CD14-positive monocyte (primary cell): Measurements from ENCODE around the gene ARHGAP15. TPM values are rescaled to one million over a fixed set of nuclear protein-coding genes. Genes with fewer than 3 reads are reported as not detected.

Experiments
- DNase-seq, 3 donors: peaks; one replicate each; pipeline ENCODE4 v3.0.0-alpha.2; 2011 to 2022
- H2AFZ ChIP-seq: 2 replicates; pipeline ENCODE4 v1.6.0; 2012; ENCODE audit warnings: mild to moderate bottlenecking, low read depth, low read length, inconsistent platforms; ENCODE audit not compliant: insufficient read depth, poor library complexity, severe bottlenecking
- H3K27ac ChIP-seq, 2 donors: 1 replicate in 1 of 2; 2 replicates in 1 of 2; pipeline ENCODE4 v1.5.1; 2012 to 2013; ENCODE audit warnings: low read length in 2 of 2, control low read depth in 1 of 2, inconsistent platforms in 1 of 2, low read depth in 1 of 2, mild to moderate bottlenecking in 1 of 2
- H3K27me3 ChIP-seq, 2 donors: one replicate each; pipeline versions ENCODE4 v1.6.0 to v1.6.1; 2011 to 2013; ENCODE audit warnings: low read length in 2 of 2; ENCODE audit not compliant: control insufficient read depth in 2 of 2, insufficient read depth in 2 of 2
- H3K36me3 ChIP-seq, 2 donors: replicated peaks in 1 of 2; 1 replicate in 1 of 2; 2 replicates in 1 of 2; pipeline versions ENCODE4 v1.5.1 to v1.6.1; 2012 to 2013; ENCODE audit warnings: low read length in 2 of 2, control low read depth in 1 of 2, inconsistent platforms in 1 of 2, mild to moderate bottlenecking in 1 of 2; ENCODE audit not compliant: insufficient read depth in 2 of 2, control insufficient read depth in 1 of 2
- H3K4me1 ChIP-seq, 2 donors: 1 replicate in 1 of 2; 2 replicates in 1 of 2; pipeline versions ENCODE4 v1.5.1 to v1.6.1; 2012 to 2013; ENCODE audit warnings: low read length in 2 of 2, control low read depth in 1 of 2, inconsistent platforms in 1 of 2, mild to moderate bottlenecking in 1 of 2, moderate library complexity in 1 of 2; ENCODE audit not compliant: insufficient read depth in 2 of 2, control insufficient read depth in 1 of 2
- H3K4me2 ChIP-seq: replicated peaks from 2 replicates; pipeline ENCODE3; 2012; ENCODE audit warnings: low read length, moderate library complexity, mild to moderate bottlenecking; ENCODE audit not compliant: poor library complexity, severe bottlenecking; ENCODE audit errors: extremely low read depth
- H3K4me3 ChIP-seq, 3 experiments: fragments of 200-600 bp in 1 of 3; sonication (generic) in 1 of 3; replicated peaks in 1 of 3; 1 replicate in 2 of 3; 2 replicates in 1 of 3; pipeline ENCODE4 v1.5.1; 2011 to 2013; ENCODE audit warnings: low read length in 3 of 3, mild to moderate bottlenecking in 3 of 3, control low read depth in 2 of 3, low read depth in 2 of 3, inconsistent platforms in 1 of 3, moderate library complexity in 1 of 3
- H3K79me2 ChIP-seq: 2 replicates; pipeline ENCODE4 v1.6.0; 2012; ENCODE audit warnings: mild to moderate bottlenecking, control low read depth, inconsistent platforms, low read length, moderate library complexity; ENCODE audit not compliant: insufficient read depth
- H3K9ac ChIP-seq: 2 replicates; pipeline ENCODE4 v1.6.0; 2017; ENCODE audit warnings: low read length, mild to moderate bottlenecking; ENCODE audit not compliant: insufficient read depth, poor library complexity, severe bottlenecking
- H3K9me3 ChIP-seq, 2 donors: replicated peaks in 1 of 2; 1 replicate in 1 of 2; 2 replicates in 1 of 2; pipeline versions ENCODE4 v1.5.1 to v1.6.1; 2012 to 2013; ENCODE audit warnings: low read length in 2 of 2, control low read depth in 1 of 2; ENCODE audit not compliant: control insufficient read depth in 1 of 2, insufficient read depth in 1 of 2
- H4K20me1 ChIP-seq: 2 replicates; pipeline ENCODE4 v1.6.0; 2012; ENCODE audit warnings: mild to moderate bottlenecking, low read length, control low read depth, moderate library complexity; ENCODE audit not compliant: insufficient read depth
- H3K27ac Mint-ChIP-seq, 7 donors: one replicate each; pipeline ENCODE4 v1.8.0; 2020; ENCODE audit warnings: mild to moderate bottlenecking in 7 of 7, mixed read lengths in 7 of 7, moderate library complexity in 6 of 7, inconsistent platforms in 2 of 7
- H3K27me3 Mint-ChIP-seq, 3 donors: one replicate each; pipeline ENCODE4 v1.8.0; 2021 to 2022; ENCODE audit warnings: low read depth in 3 of 3, mild to moderate bottlenecking in 3 of 3, mixed read lengths in 3 of 3, moderate library complexity in 3 of 3, inconsistent platforms in 1 of 3
- H3K36me3 Mint-ChIP-seq, 2 donors: one replicate each; pipeline ENCODE4 v1.8.0; 2020; ENCODE audit warnings: mixed read lengths in 2 of 2, inconsistent platforms in 1 of 2, mild to moderate bottlenecking in 1 of 2
- H3K4me1 Mint-ChIP-seq: one replicate; pipeline ENCODE4 v1.8.0; 2020; ENCODE audit warnings: mild to moderate bottlenecking, mixed read lengths
- H3K4me3 Mint-ChIP-seq, 2 donors: one replicate each; pipeline ENCODE4 v1.8.0; 2020; ENCODE audit warnings: mild to moderate bottlenecking in 2 of 2, mixed read lengths in 2 of 2, moderate library complexity in 1 of 2
- H3K9me3 Mint-ChIP-seq, 7 donors: one replicate each; pipeline ENCODE4 v1.8.0; 2020 to 2022; ENCODE audit warnings: mixed read lengths in 7 of 7, mild to moderate bottlenecking in 6 of 7, moderate library complexity in 6 of 7, inconsistent platforms in 2 of 7
- WGBS: methylation state at CpG from one replicate; pipeline ENCODE4 v1.1.5; 2013; ENCODE audit warnings: missing lambda C conversion rate; ENCODE audit not compliant: insufficient coverage; 5-methylcytosine and 5-hydroxymethylcytosine counted together
- intact Hi-C, 2 donors: fragments of 100-400 bp; cut with micrococcal nuclease; formaldehyde crosslinking; loops; one replicate each; pipeline versions ENCODE4 v1.15.0 to v1.15.1; 2023
- polyA plus RNA-seq, 3 donors: library from polyadenylated mRNA; depleted of rRNA in 1 of 3; unstranded in 2 of 3; stranded (reverse) in 1 of 3; fragments of 300-500 nt in 2 of 3; fragments of >200 nt in 1 of 3; fragmentation: Illumina TruSeq in 2 of 3; gene quantifications; 1 replicate in 2 of 3; 2 replicates in 1 of 3; pipeline ENCODE4 v1.2.3, GENCODE V29; 2012 to 2021
- TF ChIP-seq, protein P1 (sequence below): fragments of 200-600 bp; IDR thresholded peaks from one replicate; pipeline ENCODE4 v1.8.0; 2022; ENCODE audit warnings: antibody characterized with exemption, mild to moderate bottlenecking

The ARHGAP15 gene
- polyA plus RNA-seq, 3 donors, result 35.4 to 50.9 (median 50.7) TPM

DNA sequence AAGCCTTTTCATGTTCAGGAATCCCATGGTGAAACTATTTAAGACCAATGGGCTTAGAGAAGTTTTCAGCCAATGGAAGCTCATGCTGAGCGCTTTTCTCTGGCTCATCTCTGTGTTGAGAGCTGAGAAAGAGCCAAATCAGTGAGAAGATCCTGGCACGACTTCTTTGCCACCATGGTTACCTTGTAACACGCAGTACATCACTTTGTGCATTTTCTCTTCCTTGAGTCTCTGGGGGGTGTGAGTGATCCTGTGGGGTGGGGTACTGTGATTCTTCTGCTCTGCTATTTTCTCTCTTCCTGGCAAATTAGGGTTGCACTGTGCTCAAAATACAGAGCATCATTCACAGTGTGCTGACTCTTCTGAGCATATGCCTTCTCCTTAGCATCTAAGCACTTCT is 664.2 kb downstream of the ARHGAP15 start:
- WGBS, result 100% methylated on average over 1 of the region's 3 CpGs
- Histone ChIP-seq H3K27me3 (no peaks in the 10 kb centered on the region), H3K36me3 (no peaks in the 10 kb centered on the region), H3K9ac (no peak overlapping the region), H3K9me3 (no peaks in the 10 kb centered on the region), H3K4me2 (no peak overlapping the region), H3K4me1 (no peaks in the 10 kb centered on the region), H4K20me1 (no peaks in the 10 kb centered on the region), H2AFZ (no peak overlapping the region), H3K4me3 (no peak overlapping the region), H3K79me2 (no peaks in the 10 kb centered on the region), H3K27ac (no peak overlapping the region)
- Mint-ChIP-seq H3K27ac (no peak overlapping the region), H3K9me3 (peaks cover 0 to 7% (median 3%) of the 10 kb centered on the region in 7 donors), H3K4me1 (no peaks in the 10 kb centered on the region), H3K36me3 (no peaks in the 10 kb centered on the region), H3K4me3 (no peak overlapping the region), H3K27me3 (peaks cover 0 to 4% (median 3%) of the 10 kb centered on the region in 3 donors)
- intact Hi-C loops, result no loop called here
- TF ChIP-seq, protein P1, sequence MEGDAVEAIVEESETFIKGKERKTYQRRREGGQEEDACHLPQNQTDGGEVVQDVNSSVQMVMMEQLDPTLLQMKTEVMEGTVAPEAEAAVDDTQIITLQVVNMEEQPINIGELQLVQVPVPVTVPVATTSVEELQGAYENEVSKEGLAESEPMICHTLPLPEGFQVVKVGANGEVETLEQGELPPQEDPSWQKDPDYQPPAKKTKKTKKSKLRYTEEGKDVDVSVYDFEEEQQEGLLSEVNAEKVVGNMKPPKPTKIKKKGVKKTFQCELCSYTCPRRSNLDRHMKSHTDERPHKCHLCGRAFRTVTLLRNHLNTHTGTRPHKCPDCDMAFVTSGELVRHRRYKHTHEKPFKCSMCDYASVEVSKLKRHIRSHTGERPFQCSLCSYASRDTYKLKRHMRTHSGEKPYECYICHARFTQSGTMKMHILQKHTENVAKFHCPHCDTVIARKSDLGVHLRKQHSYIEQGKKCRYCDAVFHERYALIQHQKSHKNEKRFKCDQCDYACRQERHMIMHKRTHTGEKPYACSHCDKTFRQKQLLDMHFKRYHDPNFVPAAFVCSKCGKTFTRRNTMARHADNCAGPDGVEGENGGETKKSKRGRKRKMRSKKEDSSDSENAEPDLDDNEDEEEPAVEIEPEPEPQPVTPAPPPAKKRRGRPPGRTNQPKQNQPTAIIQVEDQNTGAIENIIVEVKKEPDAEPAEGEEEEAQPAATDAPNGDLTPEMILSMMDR, result no peak
- no peak for DNase-seq

DNA sequence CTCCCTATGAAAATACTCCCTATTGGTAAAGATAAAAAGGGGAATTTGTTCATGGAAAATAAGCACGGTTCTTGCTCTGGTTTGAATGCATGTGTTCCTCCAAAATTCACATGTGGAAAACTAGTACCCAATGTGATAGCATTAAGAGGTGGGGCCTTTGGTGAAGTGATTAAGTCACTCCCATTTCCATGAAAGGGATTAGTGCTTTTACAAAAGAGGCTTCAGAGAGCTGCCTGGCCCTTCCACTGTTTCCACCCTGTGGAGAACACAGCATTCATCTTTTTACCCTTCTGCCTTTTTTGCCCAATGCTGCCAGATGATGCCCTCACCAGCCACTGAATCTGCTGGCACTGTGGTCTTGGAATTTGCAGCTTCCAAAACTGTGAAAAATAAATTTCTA is 666.8 kb downstream of the ARHGAP15 start:
- no CpG with 5 or more reads among the region's 1 CpG for WGBS
- H2AFZ ChIP-seq, result no peak overlapping the region
- no peak overlapping the region for H3K27ac ChIP-seq
- no peak for DNase-seq
- H3K36me3 ChIP-seq, result no peaks in the 10 kb centered on the region
- no peak overlapping the region for H3K4me3 ChIP-seq
- H3K4me1 ChIP-seq, result no peaks in the 10 kb centered on the region
- Mint-ChIP-seq H3K4me3 (no peak overlapping the region), H3K27ac (no peak overlapping the region), H3K4me1 (no peaks in the 10 kb centered on the region), H3K9me3 (peaks cover 0 to 9% (median 0%) of the 10 kb centered on the region in 7 donors), H3K36me3 (no peaks in the 10 kb centered on the region), H3K27me3 (peaks cover 0 to 2% (median 0%) of the 10 kb centered on the region in 3 donors)
- TF ChIP-seq, protein P1, result no peak
- H3K9ac ChIP-seq, result no peak overlapping the region
- no peak overlapping the region for H3K4me2 ChIP-seq
- H3K79me2 ChIP-seq, result no peaks in the 10 kb centered on the region
- H4K20me1 ChIP-seq, result no peaks in the 10 kb centered on the region
- H3K27me3 ChIP-seq, result no peaks in the 10 kb centered on the region
- H3K9me3 ChIP-seq, result peaks cover 0 to 4% of the 10 kb centered on the region in 2 donors
- intact Hi-C loops, result no loop called here
